Inflammatory macrophage treated with lipopolysaccharide for 4 hours (primary cell): Measurements from ENCODE around the gene NXN.
"Not testable (repeated sequence)": the region's sequence is repeated elsewhere in the genome, so short reads cannot be mapped to it uniquely, and the experiment has no call there.

ENCODE experiments used
- DNase-seq: peaks from one replicate; pipeline ENCODE4 v3.0.0-alpha.2; 2020

NXN gene

GRCh38 chr17:752002-752619, 227.5 kb downstream of the NXN start, which contains the start of gene GEMIN4:
Gene GEMIN4 (minus strand): TSS chr17:752264. CDS start chr17:752142, 122 bp downstream.
- DNase-seq = peak; percentile 87

GRCh38 chr17:751269-752001, 228.1 kb downstream of the NXN start:
- DNase-seq = peak; percentile 57

- DNase-seq = no peak
Measured at GRCh38 chr17:750431-751037, 229.0 kb downstream of the NXN start.

- DNase-seq = not testable (repeated sequence)
Measured at GRCh38 chr17:749359-749758, 230.2 kb downstream of the NXN start.
